Measurements from ENCODE around the gene OGDHL.

OGDHL gene

GRCh38 chr10:49688261-49688846 is 73.8 kb downstream of the OGDHL start:
- no peaks in the 10 kb centered on the region for H3K36me3 ChIP-seq (replicated peaks; ENCODE audit: low read depth, low read length)
- no peaks in the 10 kb centered on the region for H3K9me3 ChIP-seq (ENCODE audit: insufficient read depth, low read length)
- TF ChIP-seq EZH2phosphoT487 (IDR thresholded peaks at IDR 0.05; ENCODE audit: low read depth) (no peak), CTCF (IDR thresholded peaks at IDR 0.05; ENCODE audit: low read depth, low read length) (no peak)
- H3K9ac ChIP-seq (ENCODE audit: low read length): no peak overlapping the region
- peaks cover 5% of the 10 kb centered on the region; the same call in 1 of the 2 replicates for H3K27me3 ChIP-seq (ENCODE audit: low read depth, low read length)
- H3K27ac ChIP-seq (ENCODE audit: low read length): no peak overlapping the region
- no peaks in the 10 kb centered on the region for H3K4me1 ChIP-seq (ENCODE audit: low read length)
- H3K4me3 ChIP-seq (ENCODE audit: low read length): no peak overlapping the region
- no peaks in the 10 kb centered on the region for H4K20me1 ChIP-seq (ENCODE audit: insufficient read depth, low read length)
- no peak overlapping the region for H3K4me2 ChIP-seq (ENCODE audit: low read length)
- H2AFZ ChIP-seq (ENCODE audit: low read depth, low read length): no peak overlapping the region
- H3K79me2 ChIP-seq (ENCODE audit: low read length): no peaks in the 10 kb centered on the region

GRCh38 chr10:49686651-49687050 is 75.5 kb downstream of the OGDHL start:
- Histone ChIP-seq H3K4me2 (ENCODE audit: low read length) (no peak overlapping the region), H3K27ac (ENCODE audit: low read length) (no peak overlapping the region), H3K9me3 (ENCODE audit: insufficient read depth, low read length) (no peaks in the 10 kb centered on the region), H3K9ac (ENCODE audit: low read length) (no peak overlapping the region), H3K79me2 (ENCODE audit: low read length) (no peaks in the 10 kb centered on the region), H3K36me3 (replicated peaks; ENCODE audit: low read depth, low read length) (no peaks in the 10 kb centered on the region), H4K20me1 (ENCODE audit: insufficient read depth, low read length) (no peaks in the 10 kb centered on the region), H2AFZ (ENCODE audit: low read depth, low read length) (no peak overlapping the region), H3K4me1 (ENCODE audit: low read length) (no peaks in the 10 kb centered on the region), H3K4me3 (ENCODE audit: low read length) (no peak overlapping the region), H3K27me3 (ENCODE audit: low read depth, low read length) (peaks cover 5% of the 10 kb centered on the region; the same call in 1 of the 2 replicates)
- TF ChIP-seq EZH2phosphoT487 (IDR thresholded peaks at IDR 0.05; ENCODE audit: low read depth): no peak

Measured in OCI-LY3 (cell line).